Measurements from ENCODE around the gene CKB.
A peak's percentile ranks its signal among the peaks of the same experiment; 100 is the strongest.

Gene CKB

GRCh38 chr14:103549361-103550311, 27.0 kb upstream of the CKB start:
- no peak for DNase-seq (ENCODE audit: low spot score)

GRCh38 chr14:103548463-103549351, 26.1 kb upstream of the CKB start:
- no peak for DNase-seq (ENCODE audit: low spot score)

- DNase-seq (ENCODE audit: low spot score) = no peak
Observed at GRCh38 chr14:103547941-103548462, 25.4 kb upstream of the CKB start.

GRCh38 chr14:103547455-103547940, 24.9 kb upstream of the CKB start:
- no peak for DNase-seq (ENCODE audit: low spot score)

GRCh38 chr14:103546652-103547454, 24.2 kb upstream of the CKB start:
- peak; percentile 49 for DNase-seq (ENCODE audit: low spot score)

GRCh38 chr14:103545915-103546651, 23.5 kb upstream of the CKB start:
- no peak for DNase-seq (ENCODE audit: low spot score)

GRCh38 chr14:103545219-103545914, 22.7 kb upstream of the CKB start:
- no peak for DNase-seq (ENCODE audit: low spot score)

- DNase-seq (ENCODE audit: low spot score) = no peak
Observed at GRCh38 chr14:103544388-103545218, 22.0 kb upstream of the CKB start.

- no peak for DNase-seq (ENCODE audit: low spot score)
Observed at GRCh38 chr14:103543721-103544387, 21.2 kb upstream of the CKB start.

- DNase-seq (ENCODE audit: low spot score) = no peak
Observed at GRCh38 chr14:103543140-103543539, 20.5 kb upstream of the CKB start.

- DNase-seq (ENCODE audit: low spot score) = no peak
Observed at GRCh38 chr14:103542605-103543088, 20.0 kb upstream of the CKB start.

- DNase-seq (ENCODE audit: low spot score) = no peak
Observed at GRCh38 chr14:103541709-103542604, 19.3 kb upstream of the CKB start.

GRCh38 chr14:103540821-103541708, 18.4 kb upstream of the CKB start:
- DNase-seq (ENCODE audit: low spot score) = no peak

- DNase-seq (ENCODE audit: low spot score) = no peak
Observed at GRCh38 chr14:103539056-103539825, 16.6 kb upstream of the CKB start.

GRCh38 chr14:103538291-103539055, 15.8 kb upstream of the CKB start:
- DNase-seq (ENCODE audit: low spot score) = no peak
